HG02852 (cell line): ENCODE results near the gene LNPK.
"Not testable (repeated sequence)": the region's sequence is repeated elsewhere in the genome, so short reads cannot be mapped to it uniquely, and the experiment has no call there.

ENCODE experiments used
- ATAC-seq: cut with Tn5 transposase; IDR thresholded peaks from one replicate; pipeline ENCODE4 v1.9.1; 2021; ENCODE audit warnings: mild to moderate bottlenecking, moderate library complexity; ENCODE audit not compliant: unreplicated experiment

LNPK gene

GRCh38 chr2:175913849-175914743 lies 88.0 kb downstream of the LNPK start:
- ATAC-seq: not testable (repeated sequence)

- not testable (repeated sequence) for ATAC-seq
Measured at GRCh38 chr2:175913267-175913666, 88.8 kb downstream of the LNPK start.

GRCh38 chr2:175904035-175904434 lies 98.0 kb downstream of the LNPK start:
- no peak for ATAC-seq

- no peak for ATAC-seq
Measured at GRCh38 chr2:175903384-175903936, 98.6 kb downstream of the LNPK start.

GRCh38 chr2:175895957-175896356 lies 106.1 kb downstream of the LNPK start:
- not testable (repeated sequence) for ATAC-seq

- ATAC-seq: no peak
Measured at GRCh38 chr2:175892046-175892445, 110.0 kb downstream of the LNPK start.

- no peak for ATAC-seq
Measured at GRCh38 chr2:175890636-175891242, 111.3 kb downstream of the LNPK start.

GRCh38 chr2:175889701-175890302 lies 112.3 kb downstream of the LNPK start:
- no peak for ATAC-seq

- no peak for ATAC-seq
Measured at GRCh38 chr2:175887776-175888175, 114.3 kb downstream of the LNPK start.

- no peak for ATAC-seq
Measured at GRCh38 chr2:175884697-175885393, 117.2 kb downstream of the LNPK start.

GRCh38 chr2:175883586-175884194 lies 118.4 kb downstream of the LNPK start:
- ATAC-seq: no peak

GRCh38 chr2:175879679-175880078 lies 122.4 kb downstream of the LNPK start:
- ATAC-seq: no peak

- no peak for ATAC-seq
Measured at GRCh38 chr2:175877845-175878544, 124.1 kb downstream of the LNPK start.

- no peak for ATAC-seq
Measured at GRCh38 chr2:175874291-175874690, 127.8 kb downstream of the LNPK start.
